Cardiac fibroblast (primary cell): Measurements from ENCODE around the gene NUDT6.

Source experiments
- DNase-seq, 2 donors: peaks; one replicate each; pipeline versions ENCODE4 v3.0.0 to v3.0.0-alpha.2; 2010; ENCODE audit warnings: low read depth in 2 of 2
- H3K4me3 ChIP-seq, 2 donors: replicated peaks in 1 of 2; 1 replicate in 1 of 2; 2 replicates in 1 of 2; pipeline ENCODE4 v1.5.1; 2011; ENCODE audit warnings: low read depth in 2 of 2, low read length in 2 of 2, mild to moderate bottlenecking in 2 of 2, moderate library complexity in 1 of 2
- CTCF ChIP-seq: IDR thresholded peaks from one replicate; pipeline ENCODE4 v1.5.1; 2011; ENCODE audit warnings: low read depth, mild to moderate bottlenecking, low read length, inconsistent platforms

Gene NUDT6

GRCh38 chr4:122896270-122896669 lies 26.1 kb downstream of the NUDT6 start:
- no peak for TF ChIP-seq CTCF
- H3K4me3 ChIP-seq, result no peak overlapping the region
- no peak for DNase-seq

- TF ChIP-seq CTCF, result no peak
- peak in 1 of 2 donors; percentile 54 for DNase-seq
- no peak overlapping the region for H3K4me3 ChIP-seq
These were observed 26.9 kb downstream of the NUDT6 start for GRCh38 chr4:122895336-122895995.

- TF ChIP-seq CTCF, result no peak
- no peak overlapping the region for H3K4me3 ChIP-seq
- no peak for DNase-seq
These were observed 27.6 kb downstream of the NUDT6 start for GRCh38 chr4:122894827-122895226.

- DNase-seq, result peak in 1 of 2 donors; percentile 69
- no peak overlapping the region for H3K4me3 ChIP-seq
- no peak for TF ChIP-seq CTCF
These were observed 32.1 kb downstream of the NUDT6 start for GRCh38 chr4:122890147-122890795.

- DNase-seq, result no peak
- no peak overlapping the region for H3K4me3 ChIP-seq
- no peak for TF ChIP-seq CTCF
These were observed 32.7 kb downstream of the NUDT6 start for GRCh38 chr4:122889726-122890125.

- no peak overlapping the region for H3K4me3 ChIP-seq
- no peak for TF ChIP-seq CTCF
- no peak for DNase-seq
These were observed 37.9 kb downstream of the NUDT6 start for GRCh38 chr4:122884499-122884898.
